Measurements from ENCODE around the gene SLITRK6.
A peak's percentile ranks its signal among the peaks of the same experiment; 100 is the strongest.
"Not testable (repeated sequence)": the region's sequence is repeated elsewhere in the genome, so short reads cannot be mapped to it uniquely, and the experiment has no call there.

Gene SLITRK6, protein sequence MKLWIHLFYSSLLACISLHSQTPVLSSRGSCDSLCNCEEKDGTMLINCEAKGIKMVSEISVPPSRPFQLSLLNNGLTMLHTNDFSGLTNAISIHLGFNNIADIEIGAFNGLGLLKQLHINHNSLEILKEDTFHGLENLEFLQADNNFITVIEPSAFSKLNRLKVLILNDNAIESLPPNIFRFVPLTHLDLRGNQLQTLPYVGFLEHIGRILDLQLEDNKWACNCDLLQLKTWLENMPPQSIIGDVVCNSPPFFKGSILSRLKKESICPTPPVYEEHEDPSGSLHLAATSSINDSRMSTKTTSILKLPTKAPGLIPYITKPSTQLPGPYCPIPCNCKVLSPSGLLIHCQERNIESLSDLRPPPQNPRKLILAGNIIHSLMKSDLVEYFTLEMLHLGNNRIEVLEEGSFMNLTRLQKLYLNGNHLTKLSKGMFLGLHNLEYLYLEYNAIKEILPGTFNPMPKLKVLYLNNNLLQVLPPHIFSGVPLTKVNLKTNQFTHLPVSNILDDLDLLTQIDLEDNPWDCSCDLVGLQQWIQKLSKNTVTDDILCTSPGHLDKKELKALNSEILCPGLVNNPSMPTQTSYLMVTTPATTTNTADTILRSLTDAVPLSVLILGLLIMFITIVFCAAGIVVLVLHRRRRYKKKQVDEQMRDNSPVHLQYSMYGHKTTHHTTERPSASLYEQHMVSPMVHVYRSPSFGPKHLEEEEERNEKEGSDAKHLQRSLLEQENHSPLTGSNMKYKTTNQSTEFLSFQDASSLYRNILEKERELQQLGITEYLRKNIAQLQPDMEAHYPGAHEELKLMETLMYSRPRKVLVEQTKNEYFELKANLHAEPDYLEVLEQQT
- long read RNA-seq, donor 1 = 0 reads
- long read RNA-seq, donor 2, full-length matches to known transcripts = 2 of 2 reads
- long read RNA-seq, donor 2, partial matches to known transcripts = 0 of 2 reads
- long read RNA-seq, donor 2, other reads (novel, unspliced or antisense) = 0 of 2 reads
- long read RNA-seq, donor 3, full-length matches to known transcripts = 2 of 2 reads
- long read RNA-seq, donor 3, partial matches to known transcripts = 0 of 2 reads
- long read RNA-seq, donor 3, other reads (novel, unspliced or antisense) = 0 of 2 reads
- long read RNA-seq, donor 4, full-length matches to known transcripts = 1 of 1 reads
- long read RNA-seq, donor 4, partial matches to known transcripts = 0 of 1 reads
- long read RNA-seq, donor 4, other reads (novel, unspliced or antisense) = 0 of 1 reads
- long read RNA-seq, donor 5, full-length matches to known transcripts = 2 of 2 reads
- long read RNA-seq, donor 5, partial matches to known transcripts = 0 of 2 reads
- long read RNA-seq, donor 5, other reads (novel, unspliced or antisense) = 0 of 2 reads
- long read RNA-seq, donor 6, full-length matches to known transcripts = 2 of 2 reads
- long read RNA-seq, donor 6, partial matches to known transcripts = 0 of 2 reads
- long read RNA-seq, donor 6, other reads (novel, unspliced or antisense) = 0 of 2 reads
- long read RNA-seq, donor 7, full-length matches to known transcripts = 7 of 7 reads
- long read RNA-seq, donor 7, partial matches to known transcripts = 0 of 7 reads
- long read RNA-seq, donor 7, other reads (novel, unspliced or antisense) = 0 of 7 reads
- long read RNA-seq, donor 8 = 0 reads

DNA sequence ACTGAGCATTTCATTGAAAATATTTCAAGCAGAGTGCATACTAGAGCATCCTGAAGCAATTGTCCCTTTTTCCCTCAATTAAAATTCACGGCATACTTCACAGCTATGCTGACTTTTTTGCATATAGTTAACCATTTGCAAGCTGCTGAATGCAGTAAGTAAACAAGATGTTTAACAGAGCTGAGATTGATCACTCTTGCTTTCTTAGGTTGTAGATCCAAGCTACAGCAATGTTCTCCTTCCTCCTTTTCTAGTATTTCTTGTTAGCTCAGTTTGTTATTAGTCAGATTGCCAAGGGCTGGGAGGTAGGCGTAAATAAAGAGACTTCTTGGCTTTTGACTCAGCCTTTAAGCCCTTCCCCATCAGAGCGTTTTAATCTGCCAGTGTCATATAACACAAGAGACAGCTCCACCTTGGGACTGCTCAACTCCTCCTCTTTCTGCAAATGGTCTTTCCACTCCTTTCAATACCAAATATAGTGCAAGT lies at the start of gene SLITRK6:
SLITRK6 (minus strand) TSS at position 323 of the 486 bp plus-strand sequence. CDS start 2,911 bp downstream, outside the sequence.
- peak; percentile 32 for DNase-seq

DNA sequence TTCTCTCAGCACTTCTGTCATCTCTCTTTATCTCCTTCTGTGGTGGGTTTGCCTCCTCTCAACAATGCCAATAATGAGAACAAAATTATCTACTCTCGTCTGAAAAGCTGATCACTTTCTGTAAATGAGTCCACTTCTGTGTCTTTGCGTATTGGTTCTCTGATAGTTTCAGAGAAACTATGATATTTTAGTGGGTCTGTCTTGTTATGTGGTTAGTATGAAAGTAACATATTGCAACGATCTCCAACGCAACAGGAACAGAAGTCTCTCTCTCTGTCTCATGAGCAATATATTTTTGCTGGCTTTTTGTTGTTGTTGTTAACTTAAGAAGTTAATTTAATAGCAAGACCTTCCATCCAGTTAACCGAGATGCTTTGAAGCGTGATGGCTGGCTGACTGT lies 47.8 kb upstream of the SLITRK6 start:
- no peak for DNase-seq

DNA sequence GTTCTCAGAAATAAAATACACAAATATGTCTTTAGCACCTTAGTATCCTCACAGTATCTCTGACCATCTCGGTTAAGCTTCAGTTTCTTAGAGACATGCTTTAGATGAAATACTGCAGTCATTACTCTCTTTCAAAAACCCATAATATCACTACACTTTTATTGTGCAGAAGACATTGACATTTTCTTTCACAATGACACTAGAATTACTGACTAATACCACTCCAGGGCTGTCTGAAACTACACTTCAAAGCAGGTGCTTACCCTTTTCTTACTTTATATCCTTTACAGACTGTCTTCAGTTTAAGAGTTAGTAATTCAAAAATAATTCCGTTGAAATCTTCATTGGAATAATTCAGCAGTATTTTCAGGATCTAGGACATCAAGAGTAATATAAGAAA lies 42.2 kb upstream of the SLITRK6 start:
- no peak for DNase-seq

DNA sequence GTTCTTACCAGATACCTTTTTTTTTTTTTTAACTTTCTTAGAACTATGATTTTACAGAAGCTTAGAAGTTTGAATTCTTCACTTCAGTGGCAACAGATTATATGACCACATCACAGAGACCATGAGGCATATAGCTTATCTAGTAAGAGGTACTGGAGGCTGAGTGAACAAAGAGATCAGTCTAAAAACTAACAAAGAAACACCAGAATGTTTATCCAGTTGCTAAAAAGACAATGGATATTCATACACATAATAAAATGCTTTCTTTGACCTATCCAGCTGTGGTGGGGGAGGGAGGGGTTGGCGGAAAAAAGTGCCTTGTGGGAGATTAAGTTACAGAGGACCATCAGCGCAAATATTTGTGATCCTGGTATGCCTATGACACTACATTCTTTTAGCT lies 34.7 kb upstream of the SLITRK6 start:
- DNase-seq = no peak

DNA sequence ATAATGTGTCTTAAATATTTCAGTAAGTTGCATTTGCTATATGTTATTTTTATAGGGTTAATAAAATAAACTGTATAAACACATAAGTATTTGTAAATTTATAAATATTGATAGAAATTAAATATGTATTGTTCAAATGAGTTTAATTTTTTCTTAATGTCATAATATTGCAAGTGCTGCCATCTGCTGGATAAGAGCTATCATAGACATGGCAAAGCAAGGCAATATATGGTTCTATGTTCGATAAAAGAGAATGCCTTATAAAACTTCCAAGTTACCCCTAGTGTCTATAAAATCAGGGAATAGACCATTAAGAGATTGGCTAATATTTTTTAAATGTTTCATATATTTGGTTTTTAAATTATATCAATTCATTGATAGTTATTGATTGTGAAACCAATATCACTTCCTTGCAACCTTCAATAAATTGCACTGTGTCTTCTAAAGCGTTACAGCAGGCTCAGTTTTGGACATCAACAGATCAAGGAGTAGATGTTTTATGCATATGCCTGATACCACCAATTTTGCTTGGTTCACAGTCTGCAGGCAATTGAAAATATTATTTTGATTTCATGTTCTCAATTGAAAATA lies 29.0 kb upstream of the SLITRK6 start:
- no peak for DNase-seq

DNA sequence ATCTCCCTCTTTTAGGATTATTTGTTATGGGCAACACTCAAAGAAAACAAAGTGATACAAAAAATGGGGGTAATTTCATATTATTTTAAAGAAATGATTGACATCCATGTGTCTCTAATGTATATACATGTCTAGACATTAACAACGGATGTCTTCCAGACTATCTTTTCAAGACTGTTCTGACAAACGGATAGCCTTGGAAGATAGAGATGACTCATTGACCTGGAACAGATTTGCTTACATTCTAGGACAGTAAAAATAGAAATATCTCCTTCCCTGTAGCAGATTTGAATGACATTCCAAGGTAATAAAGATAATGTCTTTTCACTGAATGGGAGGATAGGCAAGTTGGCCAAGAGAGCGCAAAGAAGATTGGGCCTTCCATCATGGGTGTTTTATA lies 26.2 kb upstream of the SLITRK6 start:
- DNase-seq = no peak

DNA sequence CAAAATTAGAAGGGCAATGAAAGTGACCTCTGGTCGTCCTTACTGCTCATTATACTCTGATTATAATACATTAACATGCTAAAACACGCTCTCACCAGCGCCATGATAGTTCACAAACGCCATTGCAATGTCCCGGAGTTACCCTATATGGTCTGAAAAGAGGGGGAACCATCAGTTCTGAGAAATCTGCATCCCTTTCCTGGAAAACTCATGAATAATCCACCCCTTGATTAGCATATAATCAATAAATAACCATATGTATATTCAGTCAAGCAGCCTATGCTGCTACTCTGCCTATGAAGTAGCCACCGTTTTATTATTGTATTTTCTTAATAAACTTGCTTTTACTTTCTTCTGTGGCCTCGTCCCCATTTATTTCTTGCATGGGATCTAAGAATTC lies 24.6 kb upstream of the SLITRK6 start:
- DNase-seq = no peak

DNA sequence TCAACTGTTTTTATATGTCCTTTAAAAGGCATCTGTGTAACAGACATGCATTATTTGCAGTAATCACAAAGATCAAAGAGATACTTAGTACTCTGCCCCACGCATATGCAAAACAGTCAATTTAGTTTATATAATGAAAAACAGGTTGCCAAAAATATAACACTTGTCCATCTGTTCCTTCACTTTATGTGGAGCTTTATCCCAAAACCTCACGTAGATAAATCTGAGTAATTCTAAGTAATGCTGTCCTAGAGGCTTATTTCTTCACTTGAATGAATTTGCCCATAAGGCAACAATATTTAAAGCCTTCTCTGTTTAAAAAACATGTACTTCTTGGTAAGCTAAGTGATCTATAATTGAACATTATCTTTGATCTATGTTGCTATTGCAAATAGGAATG lies 20.3 kb upstream of the SLITRK6 start:
- no peak for DNase-seq

DNA sequence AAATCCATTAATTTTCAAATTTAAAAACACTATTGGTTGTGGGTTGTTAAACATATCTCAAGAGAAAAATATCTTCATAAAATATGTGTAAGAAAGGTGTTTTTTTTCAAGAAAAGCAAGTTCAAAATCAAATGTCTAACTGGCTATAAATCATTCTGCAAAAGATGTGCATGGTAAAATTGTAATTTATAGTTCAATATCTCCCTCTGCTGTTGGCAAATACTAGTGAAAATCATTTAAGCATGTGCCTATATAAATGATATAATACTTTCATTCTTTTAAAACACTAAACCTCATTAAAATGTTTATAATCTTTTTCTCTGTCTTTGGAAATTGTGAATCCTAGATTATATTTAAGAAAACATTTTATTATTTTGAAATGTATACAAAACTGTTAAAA lies 17.2 kb upstream of the SLITRK6 start:
- no peak for DNase-seq

DNA sequence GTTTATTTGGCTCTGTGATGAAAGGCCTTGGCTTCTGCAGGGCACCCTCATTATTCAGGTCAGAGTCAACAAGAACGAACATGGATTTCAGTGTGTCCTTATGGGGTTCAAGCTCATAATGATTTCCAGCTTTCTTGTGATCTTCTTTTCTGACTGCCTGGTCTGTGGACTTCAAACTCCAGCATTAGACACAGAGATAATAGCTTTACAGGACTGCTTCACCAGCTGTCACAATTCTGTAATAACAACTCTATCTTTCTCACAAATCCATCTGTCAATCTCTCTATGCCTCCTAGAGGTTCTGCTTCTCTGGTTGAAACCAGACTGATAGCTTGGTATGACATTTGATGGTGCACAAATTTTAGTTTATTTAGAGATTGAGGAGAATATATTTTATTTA lies 13.1 kb upstream of the SLITRK6 start:
- no peak for DNase-seq

DNA sequence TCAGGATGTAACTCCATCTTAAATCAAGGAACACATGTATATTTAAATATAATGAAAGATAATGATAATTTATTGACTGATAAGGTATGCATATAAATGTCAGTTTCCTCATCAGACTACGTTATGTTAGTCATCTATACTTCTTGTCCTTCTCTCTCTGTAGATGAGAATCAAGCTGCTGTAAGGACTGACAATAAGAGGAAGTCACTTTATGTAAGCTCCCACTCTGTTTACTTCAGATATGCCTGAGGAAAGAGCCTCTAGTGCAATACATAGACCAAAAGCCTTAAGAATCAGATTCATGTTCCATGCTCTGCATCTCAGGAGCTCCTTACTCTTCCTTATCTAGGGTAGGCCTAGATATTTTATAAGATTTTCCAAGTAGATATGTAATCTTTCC lies 9.6 kb upstream of the SLITRK6 start:
- DNase-seq = no peak

DNA sequence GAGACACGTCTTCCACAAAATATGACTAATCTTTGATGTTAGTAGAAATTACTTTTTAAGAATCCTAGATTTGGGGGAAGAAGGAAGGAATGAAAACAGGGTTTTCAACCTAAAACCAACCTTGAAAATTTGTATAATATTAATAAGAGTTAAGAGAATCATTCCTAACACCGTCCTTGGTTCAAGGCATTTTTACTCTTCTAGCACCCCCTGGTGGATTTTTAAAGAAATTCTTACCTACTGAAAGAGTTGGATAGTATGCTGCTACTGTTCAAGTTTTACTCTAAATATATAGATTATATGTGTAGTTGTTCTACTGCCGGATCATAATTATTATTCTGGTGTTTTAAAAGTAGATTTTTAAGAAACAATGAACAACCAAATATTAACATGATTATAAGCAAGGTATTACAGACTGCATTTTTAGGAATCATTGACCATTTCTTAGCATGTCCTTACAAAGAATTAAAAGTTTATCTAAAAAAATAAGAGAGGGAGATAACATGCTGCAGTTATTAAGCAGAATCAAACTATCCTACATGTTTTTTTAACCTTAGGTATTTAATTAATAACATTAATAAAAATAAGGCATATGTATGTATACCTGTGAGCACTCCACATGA lies 7.4 kb upstream of the SLITRK6 start:
- DNase-seq = no peak

DNA sequence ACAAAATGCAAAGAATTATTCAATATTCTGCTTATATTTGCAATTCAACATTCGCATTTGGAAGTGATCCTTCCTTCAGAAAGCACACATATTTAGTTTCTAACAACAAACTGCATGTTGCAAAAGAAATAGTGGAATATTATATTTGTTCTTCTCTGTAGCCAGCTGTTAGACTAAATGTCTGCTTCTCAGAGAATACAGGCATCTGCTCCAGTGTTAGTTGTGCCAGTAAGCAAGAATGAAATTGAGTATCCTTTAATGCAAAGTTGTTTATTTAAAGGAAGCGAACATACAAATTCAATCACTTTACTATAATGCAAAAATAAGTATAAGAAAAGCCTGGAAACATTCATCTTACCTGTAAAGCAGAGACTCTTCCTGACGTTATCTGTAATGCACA lies 663 bp downstream of the SLITRK6 start:
- no peak for DNase-seq

DNA sequence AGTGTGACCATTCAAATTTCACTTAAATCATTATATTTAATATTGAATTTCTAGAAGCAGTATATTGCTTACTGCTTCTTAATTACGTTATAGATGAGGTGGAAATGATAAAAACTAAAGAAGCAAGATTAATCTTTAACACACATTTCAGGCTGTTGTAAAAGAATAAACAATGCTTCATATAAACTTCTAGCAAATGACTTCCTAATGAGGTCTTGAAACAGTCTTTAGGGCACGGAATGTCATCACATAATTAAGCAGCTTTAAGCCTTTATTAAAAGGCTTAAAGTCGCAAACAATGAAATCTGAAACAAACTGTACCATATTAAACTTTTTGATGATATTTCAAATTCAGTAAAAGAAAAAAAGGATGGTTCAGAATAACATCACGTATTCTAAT lies 1.9 kb downstream of the SLITRK6 start:
- DNase-seq = no peak

DNA sequence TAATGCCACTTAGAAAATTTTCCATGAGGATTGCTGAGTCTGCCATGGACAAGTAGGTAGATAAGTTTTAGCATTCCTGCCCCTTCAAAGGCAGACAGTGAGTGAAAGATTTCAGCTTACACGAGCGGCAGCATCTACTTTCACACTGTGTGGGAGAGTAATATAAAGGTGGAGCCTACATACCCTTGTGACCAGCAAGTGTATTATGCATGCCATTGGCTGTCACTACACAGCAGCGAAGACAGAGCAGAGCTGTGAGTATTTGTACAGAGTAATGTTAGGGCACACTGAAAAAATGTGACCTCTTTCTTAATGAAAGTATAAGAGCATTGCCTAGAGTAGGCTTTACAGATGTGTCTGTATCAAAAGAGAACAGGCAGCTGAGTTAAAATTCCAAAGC lies 14.0 kb downstream of the SLITRK6 start:
- DNase-seq = no peak

DNA sequence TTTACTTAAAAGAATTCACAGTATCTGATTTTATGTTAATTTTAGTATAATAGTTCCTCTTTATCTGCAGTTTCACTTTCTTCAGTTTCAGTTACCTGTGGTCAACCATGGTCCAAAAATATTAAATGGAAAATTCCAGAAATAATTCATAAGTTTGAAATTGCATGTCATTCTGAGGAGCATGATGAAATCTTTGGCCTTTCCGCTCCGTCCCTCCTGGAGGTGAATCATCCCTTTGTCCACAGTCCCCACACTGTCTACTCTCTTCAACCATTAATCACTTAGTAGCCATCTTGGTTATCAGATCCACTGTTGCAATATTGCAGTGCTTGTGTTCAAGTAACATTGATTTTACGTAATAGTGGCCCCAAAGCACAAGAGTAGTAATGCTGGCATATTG lies 26.9 kb downstream of the SLITRK6 start:
- DNase-seq = no peak

DNA sequence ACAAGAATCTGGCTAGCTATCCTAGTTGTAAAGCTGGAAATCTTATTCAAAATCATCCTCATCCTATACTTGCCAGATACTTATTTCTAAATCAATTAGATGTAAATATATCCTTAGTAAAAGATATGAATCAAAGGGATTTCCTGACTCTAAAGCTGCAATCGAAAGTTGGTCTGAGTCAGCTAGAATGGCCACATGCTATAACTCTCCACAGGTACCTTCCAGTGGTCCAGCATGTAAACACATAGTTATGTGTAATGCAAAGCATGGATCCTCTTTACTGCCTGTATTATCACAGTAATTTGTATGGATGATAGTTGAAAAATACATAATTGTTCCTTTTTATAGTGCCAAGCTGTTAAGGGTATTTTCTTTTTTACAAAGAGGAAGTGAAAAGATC lies 27.4 kb downstream of the SLITRK6 start:
- DNase-seq = no peak

DNA sequence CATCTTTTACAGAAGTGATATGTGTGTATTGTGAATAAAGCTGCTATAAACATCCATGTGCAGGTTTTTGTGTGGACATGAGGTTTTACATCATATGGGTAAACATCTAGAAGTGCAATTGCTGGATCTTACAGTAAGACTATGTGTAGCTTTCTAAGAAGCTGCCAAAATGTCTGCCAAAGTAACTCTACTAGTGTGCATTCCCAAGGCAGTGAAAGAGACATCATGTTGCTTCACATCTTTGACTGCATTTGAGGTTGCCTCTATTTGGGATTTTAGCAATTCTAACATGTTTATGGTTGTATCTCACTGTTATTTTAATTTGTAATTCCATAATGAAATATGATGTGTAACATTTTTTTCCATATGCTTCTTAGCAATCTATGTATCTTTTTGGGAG lies 30.3 kb downstream of the SLITRK6 start:
- DNase-seq = no peak

DNA sequence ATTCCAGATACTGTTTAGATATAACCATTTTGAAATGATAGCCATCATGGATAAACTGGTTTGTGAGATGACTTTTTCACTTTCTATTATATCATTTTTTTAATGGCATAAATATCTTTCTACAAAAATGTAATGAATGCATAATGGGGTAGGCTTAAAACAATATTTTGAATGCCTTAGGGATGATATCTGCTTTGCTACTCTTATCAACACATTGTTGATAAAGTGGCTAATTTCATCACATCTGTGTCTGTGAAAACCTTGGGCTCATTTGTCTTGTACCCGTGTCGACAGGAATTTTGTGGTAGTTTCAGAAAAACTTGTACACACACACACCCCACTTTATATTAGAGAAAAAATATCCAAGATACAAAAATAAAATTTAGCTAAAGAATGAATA lies 44.1 kb downstream of the SLITRK6 start:
- no peak for DNase-seq

DNA sequence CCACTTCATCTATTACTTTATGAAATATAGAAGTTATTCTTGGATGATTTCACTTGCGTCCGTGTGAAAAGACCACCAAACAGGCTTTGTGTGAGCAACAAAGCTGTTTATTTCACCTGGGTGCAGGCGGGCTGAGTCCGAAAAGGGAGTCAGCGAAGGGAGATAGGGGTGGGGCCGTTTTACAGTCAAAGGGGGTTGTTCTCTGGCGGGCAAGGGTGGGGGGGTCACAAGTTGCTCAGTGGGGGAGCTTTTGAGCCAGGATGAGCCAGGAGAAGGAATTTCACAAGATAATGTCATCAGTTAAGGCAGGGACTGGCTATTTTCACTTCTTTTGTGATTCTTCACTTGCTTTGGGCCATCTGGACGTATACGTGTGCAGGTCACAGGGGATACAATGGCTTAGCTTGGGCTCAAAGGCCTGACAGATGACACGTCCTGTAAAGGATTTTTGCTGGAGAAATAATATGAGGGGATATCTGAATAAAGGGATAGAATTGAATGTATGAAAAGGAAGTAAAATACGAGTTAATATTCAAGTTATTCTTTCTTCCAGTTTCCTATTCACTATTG lies 55.9 kb downstream of the SLITRK6 start:
- not testable (repeated sequence) for DNase-seq
